ENCODE measurements around the gene CDC42SE2. TPM values are rescaled to one million over a fixed set of nuclear protein-coding genes. Genes with fewer than 3 reads are reported as not detected.

Gene CDC42SE2
- total RNA-seq, 1 donor from 2014 or later, result 49.3 TPM

DNA sequence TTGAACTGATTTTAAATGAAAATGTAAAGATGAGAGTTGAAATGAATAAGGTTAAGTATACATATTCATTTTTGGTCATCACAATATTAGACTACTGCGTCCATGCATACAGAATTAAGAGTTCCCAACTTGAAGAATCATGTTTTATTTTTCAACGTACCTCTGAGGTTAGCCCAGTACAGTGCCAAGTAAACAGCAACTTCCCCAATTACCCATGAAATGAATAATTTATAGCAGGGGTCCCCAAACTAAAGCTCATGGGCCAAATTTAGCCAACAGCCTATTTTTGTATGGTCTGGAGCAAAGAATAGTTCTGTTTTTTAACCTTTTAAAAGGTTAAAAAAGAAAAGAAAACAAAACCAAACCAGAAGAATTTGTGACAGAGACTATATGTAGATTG is 167.9 kb downstream of the CDC42SE2 start:
- DNase-seq (ENCODE audit: low read depth, low spot score), result no peak

DNA sequence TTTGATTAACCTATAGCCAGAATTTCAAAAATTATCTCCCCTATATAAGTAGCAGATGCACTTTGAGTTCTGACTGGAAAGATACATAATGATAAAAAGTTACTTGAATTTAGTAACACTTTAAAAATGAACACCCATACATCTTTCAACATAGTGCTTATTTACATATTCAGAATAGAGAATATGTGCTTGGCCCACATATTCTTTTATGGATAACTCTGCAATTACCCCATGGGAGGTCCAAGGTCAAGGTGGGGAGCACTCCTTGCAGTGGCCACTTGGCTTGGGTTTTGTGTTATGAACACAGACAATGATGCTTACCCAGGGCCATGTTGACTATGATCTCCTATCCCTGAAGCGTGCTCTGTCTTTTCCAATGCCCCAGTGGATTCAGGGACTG is 169.3 kb downstream of the CDC42SE2 start:
- DNase-seq (ENCODE audit: low read depth, low spot score), result no peak

DNA sequence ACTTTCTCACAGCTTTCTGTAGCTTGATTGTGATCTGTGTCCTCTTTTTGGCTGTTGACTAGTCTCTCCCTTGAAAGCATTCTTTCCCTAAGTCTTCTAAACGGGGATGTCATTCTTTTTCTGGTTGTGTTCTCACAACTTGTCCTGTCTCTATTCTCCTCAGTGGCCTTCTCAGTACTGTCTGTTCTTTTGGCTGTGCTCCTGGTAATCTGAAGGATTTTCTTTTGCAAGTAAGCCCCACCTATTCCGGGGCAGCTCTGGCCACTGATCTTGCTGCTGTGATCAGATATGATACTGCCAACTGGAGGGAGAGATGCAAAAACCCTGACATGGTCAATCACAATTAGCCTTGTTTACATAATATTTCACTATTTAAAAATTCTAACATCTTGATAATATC is 172.2 kb downstream of the CDC42SE2 start:
- no peak for DNase-seq (ENCODE audit: low read depth, low spot score)

DNA sequence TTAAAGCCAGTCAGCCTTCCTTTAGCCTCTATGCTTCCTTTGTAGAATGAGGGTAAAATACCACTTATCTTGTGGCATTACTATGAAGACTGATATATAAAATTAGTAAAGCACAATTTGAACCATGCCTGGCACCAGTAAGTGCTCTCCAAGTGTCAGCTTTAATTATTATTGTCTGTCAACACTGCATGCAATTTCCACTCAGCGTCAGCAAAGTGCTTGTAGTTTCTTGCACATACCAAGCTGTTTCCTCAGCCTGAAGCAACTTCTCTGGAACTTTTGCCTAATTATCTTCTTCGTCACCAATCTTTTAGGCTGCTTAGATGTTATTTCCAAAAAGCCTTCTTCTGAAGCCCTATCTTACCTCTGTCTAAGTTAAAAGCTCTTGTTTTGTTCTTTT is 177.3 kb downstream of the CDC42SE2 start:
- DNase-seq (ENCODE audit: low read depth, low spot score), result no peak

Other genes starting within 250 kb of the CDC42SE2 start
- 187 and 237 TPM in 2 replicates for gene HINT1, start 98.8 kb upstream of the CDC42SE2 start, total RNA-seq
- 6.7 and 7.4 TPM in 2 replicates for gene LYRM7, start 93.1 kb upstream of the CDC42SE2 start, total RNA-seq

All from pulmonary artery endothelial cell (primary cell).